Measurements from ENCODE around the gene CCDC141. TPM values are rescaled to one million over a fixed set of nuclear protein-coding genes. Genes with fewer than 3 reads are reported as not detected.

CCDC141 gene
- total RNA-seq, 1 experiment from 2014 or later: 11.5 TPM

DNA sequence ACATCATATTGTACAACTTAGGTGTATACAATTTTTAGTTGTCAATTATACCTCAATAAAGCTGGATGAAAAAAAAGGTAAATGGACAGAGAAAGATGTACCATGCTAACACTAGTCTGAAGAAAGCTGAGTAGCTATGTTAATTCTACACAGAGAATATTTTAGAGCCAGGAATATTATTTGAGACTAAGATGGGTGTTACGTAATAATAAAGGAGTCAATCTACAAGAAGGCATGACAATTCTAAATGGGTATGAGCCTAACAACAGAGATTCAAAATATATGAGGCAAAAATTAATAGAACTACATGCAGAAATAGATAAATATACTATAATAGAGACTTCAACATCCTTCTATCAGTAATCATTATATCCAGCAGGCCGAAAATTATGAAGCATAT, 69.1 kb downstream of the CCDC141 start:
- Mint-ChIP-seq H3K4me1 (ENCODE audit: low read depth, unreplicated experiment) (no peaks in the 10 kb centered on the region), H3K27ac (ENCODE audit: unreplicated experiment) (no peak overlapping the region), H3K27me3 (ENCODE audit: insufficient read depth, unreplicated experiment) (no peaks in the 10 kb centered on the region), H3K9me3 (ENCODE audit: unreplicated experiment) (no peaks in the 10 kb centered on the region), H3K36me3 (ENCODE audit: insufficient read depth, unreplicated experiment) (no peaks in the 10 kb centered on the region), H3K4me3 (ENCODE audit: unreplicated experiment) (no peak overlapping the region)
- H3K27me3 ChIP-seq (replicated peaks; ENCODE audit: control insufficient read depth, insufficient read depth, low read length): no peaks in the 10 kb centered on the region
- H3K36me3 ChIP-seq (ENCODE audit: control insufficient read depth, insufficient read depth, low read length): no peaks in the 10 kb centered on the region
- no peak for TF ChIP-seq CTCF (IDR thresholded peaks at IDR 0.05; ENCODE audit: insufficient read depth in 1 of 2, low read depth in 1 of 2, low read length in 1 of 2, severe bottlenecking in 1 of 2, unreplicated experiment in 1 of 2)
- H3K4me1 ChIP-seq: no peaks in the 10 kb centered on the region
- intact Hi-C loops (cut with micrococcal nuclease; ENCODE audit: unreplicated experiment): no loop called here
- POLR2A ChIA-PET: no interaction called here
- BruUV-seq (replicated peaks): no TSS peak
- no peaks in the 10 kb centered on the region for H3K9me3 ChIP-seq
- no peak overlapping the region for H3K4me3 ChIP-seq (ENCODE audit: low read depth, low read length)
- CTCF ChIA-PET: no interaction called here
- no peak for DNase-seq

DNA sequence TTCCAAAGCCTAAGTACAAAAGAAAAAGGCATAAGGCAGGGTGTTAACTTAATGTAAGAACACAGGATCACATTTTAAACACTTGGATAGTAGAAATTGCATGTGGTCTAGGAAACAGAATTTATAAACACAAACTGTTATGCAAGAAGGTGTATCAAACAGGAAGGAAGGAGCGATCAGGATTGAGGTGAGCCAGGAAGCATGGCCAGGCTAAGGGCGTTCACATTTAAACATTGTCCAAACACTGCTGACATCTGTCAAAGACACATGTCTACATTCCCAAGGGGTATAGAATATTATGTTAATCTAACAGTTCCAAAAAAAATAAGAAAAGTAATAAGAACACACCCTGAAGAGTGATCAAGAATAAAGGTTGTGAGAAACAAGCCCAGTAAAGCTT, 71.3 kb downstream of the CCDC141 start:
- POLR2A ChIA-PET: no interaction called here
- no peaks in the 10 kb centered on the region; the same call in 1 of the 2 replicates for H3K36me3 ChIP-seq (ENCODE audit: control insufficient read depth, insufficient read depth, low read length)
- no peak overlapping the region for H3K4me3 ChIP-seq (ENCODE audit: low read depth, low read length)
- no peaks in the 10 kb centered on the region for H3K27me3 ChIP-seq (replicated peaks; ENCODE audit: control insufficient read depth, insufficient read depth, low read length)
- CTCF ChIA-PET: no interaction called here
- H3K27ac Mint-ChIP-seq (ENCODE audit: unreplicated experiment): no peak overlapping the region
- TF ChIP-seq CTCF (IDR thresholded peaks at IDR 0.05; ENCODE audit: insufficient read depth in 1 of 2, low read depth in 1 of 2, low read length in 1 of 2, severe bottlenecking in 1 of 2, unreplicated experiment in 1 of 2): no peak
- H3K4me1 ChIP-seq: no peaks in the 10 kb centered on the region
- no peaks in the 10 kb centered on the region for H3K36me3 Mint-ChIP-seq (ENCODE audit: insufficient read depth, unreplicated experiment)
- no peaks in the 10 kb centered on the region for H3K27me3 Mint-ChIP-seq (ENCODE audit: insufficient read depth, unreplicated experiment)
- intact Hi-C loops (cut with micrococcal nuclease; ENCODE audit: unreplicated experiment): loop anchor here (1.0 kb wide), 1 partner anchor 13 kb away; no protein-coding TSS in a partner anchor
- no peak for DNase-seq
- H3K4me1 Mint-ChIP-seq (ENCODE audit: low read depth, unreplicated experiment): no peaks in the 10 kb centered on the region
- H3K4me3 Mint-ChIP-seq (ENCODE audit: unreplicated experiment): no peak overlapping the region
- H3K9me3 ChIP-seq: no peaks in the 10 kb centered on the region
- no TSS peak for BruUV-seq (replicated peaks)
- H3K9me3 Mint-ChIP-seq (ENCODE audit: unreplicated experiment): no peaks in the 10 kb centered on the region

GRCh38 chr2:178976351-178976750, 73.6 kb downstream of the CCDC141 start:
- Histone ChIP-seq H3K9me3 (no peaks in the 10 kb centered on the region), H3K4me1 (no peaks in the 10 kb centered on the region), H3K4me3 (ENCODE audit: low read depth, low read length) (no peak overlapping the region), H3K36me3 (ENCODE audit: control insufficient read depth, insufficient read depth, low read length) (no peaks in the 10 kb centered on the region; the same call in 1 of the 2 replicates), H3K27me3 (replicated peaks; ENCODE audit: control insufficient read depth, insufficient read depth, low read length) (no peaks in the 10 kb centered on the region)
- no peak for TF ChIP-seq CTCF (IDR thresholded peaks at IDR 0.05; ENCODE audit: insufficient read depth in 1 of 2, low read depth in 1 of 2, low read length in 1 of 2, severe bottlenecking in 1 of 2, unreplicated experiment in 1 of 2)
- no peak for DNase-seq
- no peaks in the 10 kb centered on the region for H3K4me1 Mint-ChIP-seq (ENCODE audit: low read depth, unreplicated experiment)
- H3K4me3 Mint-ChIP-seq (ENCODE audit: unreplicated experiment): no peak overlapping the region
- H3K9me3 Mint-ChIP-seq (ENCODE audit: unreplicated experiment): no peaks in the 10 kb centered on the region
- BruUV-seq (replicated peaks): no TSS peak
- no peaks in the 10 kb centered on the region for H3K36me3 Mint-ChIP-seq (ENCODE audit: insufficient read depth, unreplicated experiment)
- intact Hi-C loops (cut with micrococcal nuclease; ENCODE audit: unreplicated experiment): no loop called here
- POLR2A ChIA-PET: no interaction called here
- CTCF ChIA-PET: no interaction called here
- no peaks in the 10 kb centered on the region for H3K27me3 Mint-ChIP-seq (ENCODE audit: insufficient read depth, unreplicated experiment)
- no peak overlapping the region for H3K27ac Mint-ChIP-seq (ENCODE audit: unreplicated experiment)

Data from Caco-2 (cell line).